ENCODE measurements around the gene ORMDL2. TPM values are rescaled to one million over a fixed set of nuclear protein-coding genes. Genes with fewer than 3 reads are reported as not detected.

ORMDL2 gene
- total RNA-seq, 1 donor from 2014 or later = 54.8 TPM

- Mint-ChIP-seq H3K27me3 (ENCODE audit: low read depth, unreplicated experiment) (no peaks in the 10 kb centered on the region), H3K27ac (ENCODE audit: unreplicated experiment) (no peak overlapping the region), H3K4me3 (ENCODE audit: unreplicated experiment) (no peak overlapping the region), H3K4me1 (ENCODE audit: low read depth, unreplicated experiment) (peaks cover 9% of the 10 kb centered on the region), H3K36me3 (ENCODE audit: low read depth, unreplicated experiment) (peaks cover 4% of the 10 kb centered on the region), H3K9me3 (ENCODE audit: unreplicated experiment) (no peaks in the 10 kb centered on the region)
- Histone ChIP-seq H3K4me1 (ENCODE audit: insufficient read depth, low read length) (peaks cover 21% of the 10 kb centered on the region), H3K9ac (ENCODE audit: low read length) (peak overlapping the region; percentile 98), H3K36me3 (ENCODE audit: insufficient read depth, low read length) (peaks cover 43% of the 10 kb centered on the region), H3K9me3 (ENCODE audit: insufficient read depth, low read depth, low read length) (no peaks in the 10 kb centered on the region), H3K4me3 (ENCODE audit: insufficient read depth, low read depth, low read length) (peak overlapping the region; percentile 100), H3K27ac (ENCODE audit: low read depth, low read length) (peak overlapping the region; percentile 75), H2AFZ (ENCODE audit: low read depth, low read length) (no peak overlapping the region), H3K4me2 (ENCODE audit: low read length) (peak overlapping the region; percentile 96), H3K79me2 (ENCODE audit: insufficient read depth, low read length) (peaks cover 63% of the 10 kb centered on the region), H3K27me3 (ENCODE audit: insufficient read depth, low read length) (no peaks in the 10 kb centered on the region), H4K20me1 (ENCODE audit: insufficient read depth, low read length) (peaks cover 27% of the 10 kb centered on the region)
- DNase-seq (ENCODE audit: low read depth) (peak; percentile 58), FAIRE-seq (no peak)
- TF ChIP-seq CTCF (IDR thresholded peaks at IDR 0.05; ENCODE audit: insufficient read depth, low read depth, low read length) (no peak), EZH2 (IDR thresholded peaks at IDR 0.05; ENCODE audit: insufficient read depth, low read length) (no peak)
These were observed 1.0 kb downstream of the ORMDL2 start for GRCh38 chr12:55818886-55819285.

GRCh38 chr12:55820679-55821078 is 2.8 kb downstream of the ORMDL2 start:
- H3K4me1 Mint-ChIP-seq (ENCODE audit: low read depth, unreplicated experiment) = peaks cover 7% of the 10 kb centered on the region
- H3K27me3 Mint-ChIP-seq (ENCODE audit: low read depth, unreplicated experiment) = no peaks in the 10 kb centered on the region
- H4K20me1 ChIP-seq (ENCODE audit: insufficient read depth, low read length) = peaks cover 14% of the 10 kb centered on the region
- H3K4me1 ChIP-seq (ENCODE audit: insufficient read depth, low read length) = peaks cover 19% of the 10 kb centered on the region
- no peak overlapping the region for H3K4me3 Mint-ChIP-seq (ENCODE audit: unreplicated experiment)
- H3K9me3 Mint-ChIP-seq (ENCODE audit: unreplicated experiment) = no peaks in the 10 kb centered on the region
- H3K27ac ChIP-seq (ENCODE audit: low read depth, low read length) = no peak overlapping the region
- H3K4me3 ChIP-seq (ENCODE audit: insufficient read depth, low read depth, low read length) = no peak overlapping the region
- DNase-seq (ENCODE audit: low read depth) (no peak), FAIRE-seq (no peak)
- H3K4me2 ChIP-seq (ENCODE audit: low read length) = no peak overlapping the region
- no peaks in the 10 kb centered on the region for H3K9me3 ChIP-seq (ENCODE audit: insufficient read depth, low read depth, low read length)
- H3K27me3 ChIP-seq (ENCODE audit: insufficient read depth, low read length) = no peaks in the 10 kb centered on the region
- H3K36me3 ChIP-seq (ENCODE audit: insufficient read depth, low read length) = peaks cover 43% of the 10 kb centered on the region
- H2AFZ ChIP-seq (ENCODE audit: low read depth, low read length) = no peak overlapping the region
- H3K27ac Mint-ChIP-seq (ENCODE audit: unreplicated experiment) = no peak overlapping the region
- H3K79me2 ChIP-seq (ENCODE audit: insufficient read depth, low read length) = peaks cover 60% of the 10 kb centered on the region
- peaks cover 4% of the 10 kb centered on the region for H3K36me3 Mint-ChIP-seq (ENCODE audit: low read depth, unreplicated experiment)
- peak; percentile 20 for TF ChIP-seq CTCF (IDR thresholded peaks at IDR 0.05; ENCODE audit: insufficient read depth, low read depth, low read length)
- TF ChIP-seq EZH2 (IDR thresholded peaks at IDR 0.05; ENCODE audit: insufficient read depth, low read length) = no peak
- H3K9ac ChIP-seq (ENCODE audit: low read length) = no peak overlapping the region

GRCh38 chr12:55822228-55822627 is 4.4 kb downstream of the ORMDL2 start:
- H3K27me3 Mint-ChIP-seq (ENCODE audit: low read depth, unreplicated experiment) = no peaks in the 10 kb centered on the region
- DNase-seq (ENCODE audit: low read depth) = no peak
- no peak overlapping the region for H3K4me3 ChIP-seq (ENCODE audit: insufficient read depth, low read depth, low read length)
- no peak overlapping the region for H3K27ac Mint-ChIP-seq (ENCODE audit: unreplicated experiment)
- no peaks in the 10 kb centered on the region for H3K9me3 ChIP-seq (ENCODE audit: insufficient read depth, low read depth, low read length)
- peaks cover 7% of the 10 kb centered on the region for H3K36me3 Mint-ChIP-seq (ENCODE audit: low read depth, unreplicated experiment)
- H3K9me3 Mint-ChIP-seq (ENCODE audit: unreplicated experiment) = no peaks in the 10 kb centered on the region
- H3K79me2 ChIP-seq (ENCODE audit: insufficient read depth, low read length) = peaks cover 59% of the 10 kb centered on the region
- no peak overlapping the region for H3K4me3 Mint-ChIP-seq (ENCODE audit: unreplicated experiment)
- peaks cover 13% of the 10 kb centered on the region for H3K4me1 Mint-ChIP-seq (ENCODE audit: low read depth, unreplicated experiment)
- H3K36me3 ChIP-seq (ENCODE audit: insufficient read depth, low read length) = peaks cover 43% of the 10 kb centered on the region
- no peak for FAIRE-seq
- H4K20me1 ChIP-seq (ENCODE audit: insufficient read depth, low read length) = peaks cover 6% of the 10 kb centered on the region
- H3K27me3 ChIP-seq (ENCODE audit: insufficient read depth, low read length) = no peaks in the 10 kb centered on the region
- TF ChIP-seq CTCF (IDR thresholded peaks at IDR 0.05; ENCODE audit: insufficient read depth, low read depth, low read length) (peak; percentile 29), EZH2 (IDR thresholded peaks at IDR 0.05; ENCODE audit: insufficient read depth, low read length) (no peak)
- H3K4me2 ChIP-seq (ENCODE audit: low read length) = no peak overlapping the region
- H3K27ac ChIP-seq (ENCODE audit: low read depth, low read length) = no peak overlapping the region
- no peak overlapping the region for H2AFZ ChIP-seq (ENCODE audit: low read depth, low read length)
- peaks cover 16% of the 10 kb centered on the region for H3K4me1 ChIP-seq (ENCODE audit: insufficient read depth, low read length)
- no peak overlapping the region for H3K9ac ChIP-seq (ENCODE audit: low read length)
